Fibroblast of lung (primary cell): Measurements from ENCODE around the gene SPG21.

Source experiments
- EZH2 ChIP-seq: IDR thresholded peaks from 2 replicates; pipeline ENCODE4 v1.5.1; 2012; ENCODE audit warnings: low read length, control low read depth, mild to moderate bottlenecking; ENCODE audit errors: missing control alignments
- TF ChIP-seq, protein P1 (sequence below), 2 donors: IDR thresholded peaks in 1 of 2; conservative IDR thresholded peaks in 1 of 2; 1 replicate in 1 of 2; 2 replicates in 1 of 2; pipeline ENCODE4 v1.5.1; 2011 to 2012; ENCODE audit warnings: low read length in 2 of 2, control low read depth in 1 of 2, inconsistent platforms in 1 of 2, low read depth in 1 of 2, mild to moderate bottlenecking in 1 of 2

- TF ChIP-seq, protein P1, sequence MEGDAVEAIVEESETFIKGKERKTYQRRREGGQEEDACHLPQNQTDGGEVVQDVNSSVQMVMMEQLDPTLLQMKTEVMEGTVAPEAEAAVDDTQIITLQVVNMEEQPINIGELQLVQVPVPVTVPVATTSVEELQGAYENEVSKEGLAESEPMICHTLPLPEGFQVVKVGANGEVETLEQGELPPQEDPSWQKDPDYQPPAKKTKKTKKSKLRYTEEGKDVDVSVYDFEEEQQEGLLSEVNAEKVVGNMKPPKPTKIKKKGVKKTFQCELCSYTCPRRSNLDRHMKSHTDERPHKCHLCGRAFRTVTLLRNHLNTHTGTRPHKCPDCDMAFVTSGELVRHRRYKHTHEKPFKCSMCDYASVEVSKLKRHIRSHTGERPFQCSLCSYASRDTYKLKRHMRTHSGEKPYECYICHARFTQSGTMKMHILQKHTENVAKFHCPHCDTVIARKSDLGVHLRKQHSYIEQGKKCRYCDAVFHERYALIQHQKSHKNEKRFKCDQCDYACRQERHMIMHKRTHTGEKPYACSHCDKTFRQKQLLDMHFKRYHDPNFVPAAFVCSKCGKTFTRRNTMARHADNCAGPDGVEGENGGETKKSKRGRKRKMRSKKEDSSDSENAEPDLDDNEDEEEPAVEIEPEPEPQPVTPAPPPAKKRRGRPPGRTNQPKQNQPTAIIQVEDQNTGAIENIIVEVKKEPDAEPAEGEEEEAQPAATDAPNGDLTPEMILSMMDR (conservative IDR thresholded peaks at IDR 0.05 in 1 of 2, IDR thresholded peaks at IDR 0.05 in 1 of 2; ENCODE audit: low read depth in 1 of 2, low read length in 2 of 2), result no peak
- no peak for TF ChIP-seq EZH2
Observed at GRCh38 chr15:65021488-65021887, 31.8 kb upstream of the SPG21 start.
